Astrocyte of the cerebellum (primary cell): Measurements from ENCODE around the gene RRH.
"Not testable (repeated sequence)": the region's sequence is repeated elsewhere in the genome, so short reads cannot be mapped to it uniquely, and the experiment has no call there.

Experiments used
- DNase-seq: peaks from one replicate; pipeline ENCODE4 v3.0.0-alpha.2; 2011; ENCODE audit warnings: low read depth
- H3K4me3 ChIP-seq: 2 replicates; pipeline ENCODE4 v1.5.1; 2011; ENCODE audit warnings: mild to moderate bottlenecking, low read depth, low read length, moderate library complexity
- in situ Hi-C: cut with HindIII; loops from 2 replicates; pipeline ENCODE4 v1.10.0; 2017; ENCODE audit warnings: low sequenced_read_pairs
- TF ChIP-seq, protein P1 (sequence below): IDR thresholded peaks from 2 replicates; pipeline ENCODE4 v1.5.1; 2012; ENCODE audit warnings: low read length, low read depth, moderate library complexity, mild to moderate bottlenecking; ENCODE audit errors: missing control alignments

RRH gene

DNA sequence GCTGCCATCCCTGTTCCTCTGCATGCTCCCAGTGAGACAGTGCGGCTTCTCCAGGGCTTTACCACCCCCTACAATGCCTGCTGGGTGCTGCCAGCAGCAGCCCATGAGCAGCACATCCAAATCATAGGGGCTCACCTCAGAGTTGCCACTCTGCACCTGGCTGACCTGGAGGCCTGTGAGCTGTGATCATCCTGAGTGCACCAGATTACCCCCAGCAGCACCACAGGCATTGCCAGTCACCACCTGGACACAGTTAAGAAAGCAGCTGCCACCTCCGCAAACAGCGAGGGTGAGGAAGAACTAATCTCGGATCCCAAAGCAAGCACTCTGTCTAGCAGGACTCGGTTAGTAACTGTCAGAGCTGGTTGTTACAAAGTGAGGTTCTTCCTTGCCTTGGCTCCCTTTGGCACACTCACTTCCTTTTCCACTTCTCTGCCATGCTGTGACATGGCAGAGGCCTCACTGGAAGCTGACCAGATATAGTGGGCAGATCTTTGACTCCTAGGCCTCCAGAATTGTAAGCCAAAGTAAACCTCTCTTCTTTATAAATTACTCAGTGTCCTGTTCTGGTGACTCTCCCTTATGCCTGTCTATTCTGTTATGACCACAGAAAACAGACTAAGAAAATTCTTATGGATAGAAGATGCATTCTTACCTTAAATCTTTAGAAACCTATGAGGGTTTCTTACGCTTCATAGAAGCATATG is 45.3 kb downstream of the RRH start:
- no peak for DNase-seq
- H3K4me3 ChIP-seq, result no peak overlapping the region
- TF ChIP-seq, protein P1, sequence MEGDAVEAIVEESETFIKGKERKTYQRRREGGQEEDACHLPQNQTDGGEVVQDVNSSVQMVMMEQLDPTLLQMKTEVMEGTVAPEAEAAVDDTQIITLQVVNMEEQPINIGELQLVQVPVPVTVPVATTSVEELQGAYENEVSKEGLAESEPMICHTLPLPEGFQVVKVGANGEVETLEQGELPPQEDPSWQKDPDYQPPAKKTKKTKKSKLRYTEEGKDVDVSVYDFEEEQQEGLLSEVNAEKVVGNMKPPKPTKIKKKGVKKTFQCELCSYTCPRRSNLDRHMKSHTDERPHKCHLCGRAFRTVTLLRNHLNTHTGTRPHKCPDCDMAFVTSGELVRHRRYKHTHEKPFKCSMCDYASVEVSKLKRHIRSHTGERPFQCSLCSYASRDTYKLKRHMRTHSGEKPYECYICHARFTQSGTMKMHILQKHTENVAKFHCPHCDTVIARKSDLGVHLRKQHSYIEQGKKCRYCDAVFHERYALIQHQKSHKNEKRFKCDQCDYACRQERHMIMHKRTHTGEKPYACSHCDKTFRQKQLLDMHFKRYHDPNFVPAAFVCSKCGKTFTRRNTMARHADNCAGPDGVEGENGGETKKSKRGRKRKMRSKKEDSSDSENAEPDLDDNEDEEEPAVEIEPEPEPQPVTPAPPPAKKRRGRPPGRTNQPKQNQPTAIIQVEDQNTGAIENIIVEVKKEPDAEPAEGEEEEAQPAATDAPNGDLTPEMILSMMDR, result no peak
- in situ Hi-C loops, result no loop called here

DNA sequence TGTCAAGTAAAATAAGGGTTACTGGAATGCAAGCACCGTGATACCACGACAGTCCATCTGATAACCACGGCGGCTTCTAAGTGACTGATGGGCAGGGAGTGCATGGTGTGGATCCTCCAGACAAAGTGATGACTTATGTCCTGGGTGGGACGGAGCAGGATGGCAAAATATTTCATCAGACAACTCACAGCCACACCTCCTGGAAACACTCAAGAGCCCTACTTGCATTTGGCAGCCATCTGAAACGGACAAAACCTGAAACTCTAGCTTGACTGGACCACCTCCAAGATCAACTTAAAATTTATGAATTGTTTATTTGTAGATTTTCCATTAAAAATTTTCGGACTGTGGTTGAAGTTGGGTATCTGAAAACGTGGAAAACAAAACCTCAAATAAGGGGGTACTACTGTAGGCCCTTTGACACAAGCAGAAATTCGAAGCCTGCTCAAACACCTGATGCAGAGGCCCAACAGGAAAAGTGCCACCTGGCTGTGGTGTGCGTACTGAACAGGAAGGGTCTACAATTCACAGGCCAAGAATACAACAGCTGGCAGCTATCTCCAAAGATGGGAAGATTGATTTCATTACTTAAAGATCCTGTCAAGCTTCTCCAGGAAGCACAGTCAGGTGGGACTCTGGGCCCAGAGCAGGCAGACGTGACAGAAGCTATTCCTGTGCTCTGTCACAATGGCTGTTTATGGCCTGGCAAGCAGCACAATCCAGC is 46.2 kb downstream of the RRH start:
- DNase-seq, result no peak
- no peak overlapping the region for H3K4me3 ChIP-seq
- TF ChIP-seq, protein P1, result no peak
- in situ Hi-C loops, result no loop called here

DNA sequence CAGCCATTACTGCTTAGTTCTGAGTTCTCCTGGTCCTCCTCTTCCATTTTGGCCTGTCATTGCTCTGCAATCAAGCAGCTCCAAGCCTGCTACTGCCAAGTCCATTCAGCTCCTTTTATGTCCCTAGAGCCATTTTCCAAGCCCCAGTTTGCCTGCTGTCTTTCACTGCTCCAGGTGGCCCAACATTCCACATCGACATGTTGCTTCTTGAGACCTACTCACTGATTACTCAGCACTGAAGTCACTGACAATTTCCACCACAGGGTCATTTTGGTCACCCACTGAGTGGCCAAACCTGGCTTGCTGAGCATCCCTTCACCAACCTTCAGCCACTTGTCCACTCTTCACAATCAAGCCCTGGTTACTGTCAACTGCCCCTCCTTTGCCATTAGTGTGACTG is 47.3 kb downstream of the RRH start:
- in situ Hi-C loops, result no loop called here
- TF ChIP-seq, protein P1, result no peak
- no peak overlapping the region for H3K4me3 ChIP-seq
- no peak for DNase-seq

DNA sequence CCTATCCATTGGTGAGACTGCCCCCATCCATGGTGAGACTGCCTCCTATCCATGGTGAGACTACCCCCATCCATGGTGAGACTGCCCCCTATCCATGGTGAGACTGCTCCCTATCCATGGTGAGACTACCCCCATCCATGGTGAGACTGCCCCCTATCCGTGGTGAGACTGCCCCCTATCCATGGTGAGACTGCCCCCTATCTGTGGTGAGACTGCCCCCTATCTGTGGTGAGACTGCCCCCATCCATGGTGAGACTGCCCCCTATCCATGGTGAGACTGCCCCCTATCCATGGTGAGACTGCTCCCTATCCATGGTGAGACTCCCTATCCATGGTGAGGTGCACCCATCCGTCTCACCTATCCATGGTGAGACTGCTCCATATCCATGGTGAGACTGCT is 47.8 kb downstream of the RRH start:
- DNase-seq, H3K4me3 ChIP-seq, in situ Hi-C loops: not testable (repeated sequence)

DNA sequence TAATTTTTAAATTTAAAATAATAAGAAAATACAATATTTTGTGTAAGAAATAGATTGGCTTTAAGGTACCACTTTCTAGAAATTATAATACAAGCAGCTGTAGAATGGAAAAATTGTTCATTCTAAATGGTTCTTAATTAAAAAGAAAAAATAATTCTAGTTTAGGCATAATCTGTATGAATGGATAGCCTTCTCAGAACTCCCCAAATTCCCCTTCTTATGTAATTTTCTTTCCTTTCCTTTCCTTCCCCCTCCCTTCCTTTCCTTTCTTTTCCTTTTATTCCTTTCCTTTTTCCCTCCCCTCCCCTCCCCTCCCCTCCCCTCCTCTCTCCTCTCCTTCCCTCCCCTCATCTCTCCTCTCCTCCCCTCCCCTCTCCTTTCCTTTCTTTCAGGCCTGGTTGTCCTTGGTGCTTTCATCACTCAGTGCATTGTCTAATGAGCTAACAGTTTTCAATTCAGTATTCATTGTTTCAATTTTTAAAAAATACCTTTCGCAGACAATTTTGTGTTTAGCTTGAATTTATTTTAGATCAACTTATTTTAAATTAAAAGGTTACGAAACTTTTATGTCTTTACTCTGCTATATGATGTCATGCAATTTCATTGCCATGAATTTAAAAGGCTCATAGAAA is 49.0 kb downstream of the RRH start:
- no peak for DNase-seq
- in situ Hi-C loops, result no loop called here
- TF ChIP-seq, protein P1, result no peak
- no peak overlapping the region for H3K4me3 ChIP-seq

DNA sequence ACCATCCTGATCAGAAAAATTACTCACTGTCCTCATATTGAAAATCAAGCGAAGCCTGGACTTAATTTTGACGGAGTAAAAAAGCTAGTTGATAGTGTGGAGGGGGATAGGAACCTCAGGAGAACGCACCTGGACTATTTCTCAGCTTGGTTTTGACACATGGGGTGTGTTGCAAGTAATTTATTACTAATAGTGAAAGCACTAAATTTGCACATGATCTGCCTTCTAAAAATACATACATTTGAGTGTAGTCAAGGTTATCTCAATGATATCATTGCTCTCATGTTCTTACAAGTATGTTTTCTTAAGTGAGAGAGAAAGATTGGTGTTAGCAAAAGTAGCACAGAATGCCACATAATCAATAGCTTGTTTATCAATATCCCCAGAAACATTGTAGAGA is 49.6 kb downstream of the RRH start:
- in situ Hi-C loops, result no loop called here
- DNase-seq, result no peak
- TF ChIP-seq, protein P1, result no peak
- H3K4me3 ChIP-seq, result no peak overlapping the region

DNA sequence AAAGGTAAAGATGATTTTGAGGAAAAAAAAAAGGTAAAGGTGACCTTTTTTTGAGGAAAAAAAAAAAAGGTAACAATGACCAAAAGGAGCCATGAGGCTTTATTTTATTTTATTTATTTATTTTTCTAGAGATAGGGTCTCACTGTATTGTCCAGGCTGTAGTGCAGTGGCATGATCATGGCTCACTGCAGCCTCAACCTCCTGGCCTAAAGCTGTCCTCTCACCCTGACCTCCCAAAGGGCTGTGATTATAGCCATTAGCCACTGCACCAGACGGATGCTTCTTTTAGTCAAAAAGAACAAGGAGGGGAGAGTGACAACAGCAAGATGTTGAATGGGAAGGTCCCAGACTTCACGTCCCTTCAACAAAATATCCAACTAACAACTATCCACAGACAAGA is 50.6 kb downstream of the RRH start:
- no peak overlapping the region for H3K4me3 ChIP-seq
- TF ChIP-seq, protein P1, result no peak
- DNase-seq, result no peak
- in situ Hi-C loops, result no loop called here
